ENCODE data around the gene MRS2. TPM values are rescaled to one million over a fixed set of nuclear protein-coding genes. Genes with fewer than 3 reads are reported as not detected.

The MRS2 gene
- total and polyA plus RNA-seq, 2 donors (not counting 3 experiments of a cell fraction or from before 2014, with no cell fraction given): 12.1 to 21.1 TPM

DNA sequence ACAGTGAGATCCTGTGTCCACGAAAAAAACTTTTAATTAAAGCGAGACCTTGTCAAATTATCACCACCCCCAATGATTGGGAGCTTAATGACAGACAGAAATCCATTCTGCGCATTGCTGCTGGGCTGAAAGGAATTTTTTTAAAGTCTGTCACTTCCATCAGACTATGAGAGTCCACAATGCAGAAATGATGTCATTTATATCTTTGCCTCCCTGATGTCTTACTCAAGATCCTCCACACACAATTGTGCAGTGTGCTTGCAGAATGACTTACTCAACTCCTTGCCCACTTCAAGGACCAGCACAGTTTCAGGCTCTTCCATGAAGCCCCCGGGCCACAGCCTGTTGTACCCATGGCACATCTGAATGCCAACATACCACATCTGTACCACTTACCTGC lies 45.7 kb downstream of the MRS2 start:
- DNase-seq (ENCODE audit: low read depth, low spot score) (no peak), FAIRE-seq (no peak)
- ChIA-PET CTCF (no interaction called here), POLR2A (no interaction called here)
- dilution Hi-C loops (cut with MboI; ENCODE audit: extremely low pct_ligation_motif_present, low sequenced_read_pairs): no loop called here
- BruUV-seq (replicated peaks): no TSS peak
- TF ChIP-seq, protein P1, sequence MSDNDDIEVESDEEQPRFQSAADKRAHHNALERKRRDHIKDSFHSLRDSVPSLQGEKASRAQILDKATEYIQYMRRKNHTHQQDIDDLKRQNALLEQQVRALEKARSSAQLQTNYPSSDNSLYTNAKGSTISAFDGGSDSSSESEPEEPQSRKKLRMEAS (IDR thresholded peaks at IDR 0.05; ENCODE audit: insufficient read depth, insufficient read length): no peak
- Histone ChIP-seq H3K4me3 (replicated peaks in 1 of 3; ENCODE audit: insufficient read depth in 1 of 3, low read depth in 1 of 3, low read length in 3 of 3) (no peak overlapping the region), H4K20me1 (replicated peaks; ENCODE audit: control insufficient read depth, extremely low read depth, insufficient read depth, low read length) (no peaks in the 10 kb centered on the region), H3K4me1 (ENCODE audit: control insufficient read depth, extremely low read depth, insufficient read depth, low read length) (no peaks in the 10 kb centered on the region), H3K9ac (replicated peaks; ENCODE audit: extremely low read depth, insufficient read depth, low read length) (no peak overlapping the region), H3K27ac (ENCODE audit: insufficient read depth, low read depth, low read length) (no peak overlapping the region), H3K9me3 (replicated peaks; ENCODE audit: control insufficient read depth, insufficient read depth, low read length) (no peaks in the 10 kb centered on the region), H3K4me2 (ENCODE audit: insufficient read depth, low read length) (no peak overlapping the region), H2AFZ (ENCODE audit: low read depth, low read length) (no peak overlapping the region), H3K27me3 (ENCODE audit: control insufficient read depth in 2 of 2, insufficient read depth in 2 of 2, low read length in 2 of 2) (no peaks in the 10 kb centered on the region), H3K79me2 (ENCODE audit: control insufficient read depth, insufficient read depth, low read length) (no peaks in the 10 kb centered on the region), H3K36me3 (ENCODE audit: control insufficient read depth in 2 of 2, extremely low read depth in 1 of 2, insufficient read depth in 2 of 2, low read length in 2 of 2) (no peaks in the 10 kb centered on the region), H3K9me1 (replicated peaks; ENCODE audit: control insufficient read depth, extremely low read depth, insufficient read depth, low read length) (no peaks in the 10 kb centered on the region)
- intact Hi-C loops (cut with micrococcal nuclease): no loop called here

DNA sequence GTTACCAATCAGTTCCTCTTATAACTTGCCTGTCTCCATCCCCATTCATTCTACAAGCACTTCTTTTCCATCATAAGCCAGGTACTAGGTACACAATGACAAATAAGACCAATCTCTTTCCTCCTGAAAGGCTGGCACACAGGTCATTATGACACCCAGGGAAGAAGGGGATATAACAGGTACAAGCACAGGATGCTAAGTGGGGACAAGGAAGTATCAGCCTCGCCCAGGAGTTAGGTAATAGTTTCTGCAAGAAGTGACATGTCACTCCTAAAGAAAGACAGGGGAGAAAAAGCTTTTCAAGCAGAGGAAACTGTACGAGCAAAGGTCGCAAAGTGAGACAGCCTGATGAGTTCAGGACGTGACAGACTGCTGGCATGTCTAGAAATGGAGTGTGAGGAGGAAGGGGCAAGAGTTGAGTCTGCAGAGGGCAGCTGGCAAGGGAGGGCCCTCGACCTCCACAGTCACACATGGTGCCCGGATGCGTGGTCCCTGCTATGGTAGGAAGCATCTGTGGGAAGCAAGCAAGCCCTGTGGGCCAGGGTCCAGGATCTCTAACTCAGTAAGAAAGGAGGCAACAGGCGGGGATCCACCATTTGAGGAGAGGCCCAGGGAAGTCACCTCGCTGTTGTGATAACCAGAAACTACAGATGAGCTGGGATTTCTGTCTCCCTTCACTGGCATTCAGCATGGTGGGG lies 46.2 kb downstream of the MRS2 start:
- POLR2A ChIA-PET: no interaction called here
- Histone ChIP-seq H3K4me2 (ENCODE audit: insufficient read depth, low read length) (no peak overlapping the region), H3K27ac (ENCODE audit: insufficient read depth, low read depth, low read length) (no peak overlapping the region), H3K9me3 (replicated peaks; ENCODE audit: control insufficient read depth, insufficient read depth, low read length) (no peaks in the 10 kb centered on the region), H3K4me1 (ENCODE audit: control insufficient read depth, extremely low read depth, insufficient read depth, low read length) (no peaks in the 10 kb centered on the region), H3K9ac (replicated peaks; ENCODE audit: extremely low read depth, insufficient read depth, low read length) (no peak overlapping the region), H3K27me3 (ENCODE audit: control insufficient read depth in 2 of 2, insufficient read depth in 2 of 2, low read length in 2 of 2) (no peaks in the 10 kb centered on the region), H3K79me2 (ENCODE audit: control insufficient read depth, insufficient read depth, low read length) (no peaks in the 10 kb centered on the region), H2AFZ (ENCODE audit: low read depth, low read length) (no peak overlapping the region), H3K36me3 (ENCODE audit: control insufficient read depth in 2 of 2, extremely low read depth in 1 of 2, insufficient read depth in 2 of 2, low read length in 2 of 2) (no peaks in the 10 kb centered on the region), H3K4me3 (replicated peaks in 1 of 3; ENCODE audit: insufficient read depth in 1 of 3, low read depth in 1 of 3, low read length in 3 of 3) (no peak overlapping the region), H3K9me1 (replicated peaks; ENCODE audit: control insufficient read depth, extremely low read depth, insufficient read depth, low read length) (no peaks in the 10 kb centered on the region), H4K20me1 (replicated peaks; ENCODE audit: control insufficient read depth, extremely low read depth, insufficient read depth, low read length) (no peaks in the 10 kb centered on the region)
- intact Hi-C loops (cut with micrococcal nuclease) (no loop called here), dilution Hi-C loops (cut with MboI; ENCODE audit: extremely low pct_ligation_motif_present, low sequenced_read_pairs) (no loop called here)
- no peak for DNase-seq (ENCODE audit: low read depth, low spot score)
- no peak for FAIRE-seq
- BruUV-seq (replicated peaks): no TSS peak
- CTCF ChIA-PET: no interaction called here
- TF ChIP-seq, protein P2, sequence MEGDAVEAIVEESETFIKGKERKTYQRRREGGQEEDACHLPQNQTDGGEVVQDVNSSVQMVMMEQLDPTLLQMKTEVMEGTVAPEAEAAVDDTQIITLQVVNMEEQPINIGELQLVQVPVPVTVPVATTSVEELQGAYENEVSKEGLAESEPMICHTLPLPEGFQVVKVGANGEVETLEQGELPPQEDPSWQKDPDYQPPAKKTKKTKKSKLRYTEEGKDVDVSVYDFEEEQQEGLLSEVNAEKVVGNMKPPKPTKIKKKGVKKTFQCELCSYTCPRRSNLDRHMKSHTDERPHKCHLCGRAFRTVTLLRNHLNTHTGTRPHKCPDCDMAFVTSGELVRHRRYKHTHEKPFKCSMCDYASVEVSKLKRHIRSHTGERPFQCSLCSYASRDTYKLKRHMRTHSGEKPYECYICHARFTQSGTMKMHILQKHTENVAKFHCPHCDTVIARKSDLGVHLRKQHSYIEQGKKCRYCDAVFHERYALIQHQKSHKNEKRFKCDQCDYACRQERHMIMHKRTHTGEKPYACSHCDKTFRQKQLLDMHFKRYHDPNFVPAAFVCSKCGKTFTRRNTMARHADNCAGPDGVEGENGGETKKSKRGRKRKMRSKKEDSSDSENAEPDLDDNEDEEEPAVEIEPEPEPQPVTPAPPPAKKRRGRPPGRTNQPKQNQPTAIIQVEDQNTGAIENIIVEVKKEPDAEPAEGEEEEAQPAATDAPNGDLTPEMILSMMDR (IDR thresholded peaks at IDR 0.05; ENCODE audit: extremely low read depth in 1 of 2, insufficient read depth in 1 of 2, low read depth in 1 of 2, low read length in 2 of 2): no peak
- TF ChIP-seq, protein P1 (IDR thresholded peaks at IDR 0.05; ENCODE audit: insufficient read depth, insufficient read length): no peak
- no peak for TF ChIP-seq FOS (IDR thresholded peaks at IDR 0.05; ENCODE audit: borderline replicate concordance, insufficient read depth, low read length)
- TF ChIP-seq POLR2AphosphoS5 (IDR thresholded peaks at IDR 0.05; ENCODE audit: insufficient read depth, low read depth, low read length): no peak
- TF ChIP-seq MYC (IDR thresholded peaks at IDR 0.05; ENCODE audit: low read depth, low read length): no peak
- no peak for TF ChIP-seq GATA2 (IDR thresholded peaks at IDR 0.05; ENCODE audit: insufficient read depth, insufficient read length, low read depth, low read length)
- no peak for TF ChIP-seq JUN (IDR thresholded peaks at IDR 0.05; ENCODE audit: borderline replicate concordance, insufficient read depth, insufficient read length, low read depth)
- TF ChIP-seq EZH2 (IDR thresholded peaks at IDR 0.05; ENCODE audit: borderline replicate concordance, low read depth, low read length, severe bottlenecking): no peak
- no peak for TF ChIP-seq POLR2A (IDR thresholded peaks at IDR 0.05; ENCODE audit: low read depth, low read length)
